ENCODE results near the gene EDNRB.
"Not testable (repeated sequence)": the region's sequence is repeated elsewhere in the genome, so short reads cannot be mapped to it uniquely, and the experiment has no call there.

The EDNRB gene

GRCh38 chr13:77918391-77919245 lies at the start of gene EDNRB:
EDNRB (minus strand) TSS chr13:77918831; CDS start chr13:77918573, 258 bp downstream.
- no peak for DNase-seq

- no peak for DNase-seq
Observed at GRCh38 chr13:77966671-77967070, 48.0 kb upstream of the EDNRB start.

GRCh38 chr13:77952737-77953136 lies 34.1 kb upstream of the EDNRB start:
- no peak for DNase-seq

- no peak for DNase-seq
Observed at GRCh38 chr13:77952276-77952675, 33.6 kb upstream of the EDNRB start.

GRCh38 chr13:77946522-77946921 lies 27.9 kb upstream of the EDNRB start:
- DNase-seq = no peak

- DNase-seq = not testable (repeated sequence)
Observed at GRCh38 chr13:77935063-77935462, 16.4 kb upstream of the EDNRB start.

GRCh38 chr13:77930430-77930829 lies 11.8 kb upstream of the EDNRB start:
- DNase-seq = no peak

GRCh38 chr13:77928909-77929308 lies 10.3 kb upstream of the EDNRB start:
- no peak for DNase-seq

GRCh38 chr13:77925616-77926015 lies 7.0 kb upstream of the EDNRB start:
- no peak for DNase-seq

GRCh38 chr13:77919921-77920294 lies 1.3 kb upstream of the EDNRB start:
- no peak for DNase-seq

GRCh38 chr13:77919246-77919920 lies 752 bp upstream of the EDNRB start:
- no peak for DNase-seq

GRCh38 chr13:77916488-77916887 lies 2.1 kb downstream of the EDNRB start:
- no peak for DNase-seq

GRCh38 chr13:77915686-77916085 lies 2.9 kb downstream of the EDNRB start:
- DNase-seq = no peak

GRCh38 chr13:77913003-77913402 lies 5.6 kb downstream of the EDNRB start:
- DNase-seq = no peak

GRCh38 chr13:77911751-77912150 lies 6.9 kb downstream of the EDNRB start:
- no peak for DNase-seq

GRCh38 chr13:77909827-77910226 lies 8.8 kb downstream of the EDNRB start:
- no peak for DNase-seq

- DNase-seq = no peak
Observed at GRCh38 chr13:77908531-77908930, 10.1 kb downstream of the EDNRB start.

- DNase-seq = no peak
Observed at GRCh38 chr13:77907666-77908341, 10.8 kb downstream of the EDNRB start.

- DNase-seq = no peak
Observed at GRCh38 chr13:77904031-77904430, 14.6 kb downstream of the EDNRB start.

- DNase-seq = no peak
Observed at GRCh38 chr13:77903435-77903834, 15.2 kb downstream of the EDNRB start.

GRCh38 chr13:77902319-77902963 lies 16.2 kb downstream of the EDNRB start:
- no peak for DNase-seq

- no peak for DNase-seq
Observed at GRCh38 chr13:77898097-77898496, 20.5 kb downstream of the EDNRB start.

GRCh38 chr13:77896977-77897376 lies 21.7 kb downstream of the EDNRB start:
- no peak for DNase-seq

All from NCI-H187 (cell line).